Prostate gland (tissue), 2 donors: ENCODE data around the gene RNGTT.

Experiments used
- CTCF ChIP-seq, 4 experiments: fragments of 200-600 bp in 2 of 4; fragments of 450-650 bp in 2 of 4; sonication (generic) in 2 of 4; IDR thresholded peaks; 1 replicate in 3 of 4; 2 replicates in 1 of 4; pipeline ENCODE4 v1.5.1; 2016 to 2019; ENCODE audit warnings: antibody characterized with exemption in 4 of 4, mild to moderate bottlenecking in 2 of 4, moderate library complexity in 2 of 4
- POLR2A ChIP-seq: fragments of 450-650 bp; IDR thresholded peaks from one replicate; pipeline ENCODE4 v1.6.1; 2016; ENCODE audit warnings: antibody characterized with exemption, mild to moderate bottlenecking

GRCh38 chr6:88840796-88841539, 122.5 kb downstream of the RNGTT start:
- no peak for TF ChIP-seq CTCF (IDR thresholded peaks at IDR 0.05)
- TF ChIP-seq POLR2A: no peak
